GM12891 (cell line): ENCODE data around the gene MIA3.

ENCODE experiments used
- PAX5 ChIP-seq: IDR thresholded peaks from 2 replicates; pipeline ENCODE4 v1.6.1; 2011; ENCODE audit warnings: low read length, moderate library complexity, mild to moderate bottlenecking; ENCODE audit not compliant: insufficient read depth, severe bottlenecking
- POLR2A ChIP-seq: IDR thresholded peaks from 2 replicates; pipeline ENCODE4 v1.6.1; 2011; ENCODE audit warnings: low read depth, low read length, control low read depth
- POLR2AphosphoS5 ChIP-seq: IDR thresholded peaks from 2 replicates; pipeline ENCODE4 v1.6.1; 2011; ENCODE audit warnings: low read depth, low read length, control low read depth
- POU2F2 ChIP-seq: IDR thresholded peaks from 2 replicates; pipeline ENCODE4 v1.6.1; 2011; ENCODE audit warnings: low read depth, mild to moderate bottlenecking, control low read depth, low read length, moderate library complexity
- SPI1 ChIP-seq: IDR thresholded peaks from 2 replicates; pipeline ENCODE4 v1.6.1; 2011; ENCODE audit warnings: low read depth, low read length, control low read depth
- TAF1 ChIP-seq: IDR thresholded peaks from 2 replicates; pipeline ENCODE4 v1.6.1; 2011; ENCODE audit warnings: low read depth, low read length, control low read depth

GRCh38 chr1:222641269-222641948, 23.5 kb downstream of the MIA3 start:
- TF ChIP-seq SPI1: no peak
- no peak for TF ChIP-seq POLR2A
- no peak for TF ChIP-seq POU2F2
- no peak for TF ChIP-seq TAF1
- TF ChIP-seq POLR2AphosphoS5: no peak
- no peak for TF ChIP-seq PAX5
